Panc1 (cell line): Measurements from ENCODE around the gene OR5A2. TPM values are rescaled to one million over a fixed set of nuclear protein-coding genes. Genes with fewer than 3 reads are reported as not detected.

Experiments used
- ATAC-seq: fragments of 200-7000 bp; cut with Tn5 transposase; 2 replicates; pipeline ENCODE4 v1.9.1; 2020; ENCODE audit warnings: mild to moderate bottlenecking, moderate library complexity
- BruUV-seq: library from RNA; stranded (reverse); fragments of 400-500 nt; replicated peaks from 2 replicates; lab custom pipeline; 2021; lab: Mats Ljungman, UMichigan
- CTCF ChIA-PET: fragments of 300-600 bp; sonication (Branson Sonifier 250); formaldehyde crosslinking; loops from one replicate; lab custom pipeline; 2022; ENCODE audit warnings: antibody characterized with exemption; lab: Charles Lee
- POLR2A ChIA-PET: fragments of 300-600 bp; sonication (Branson Sonifier 250); formaldehyde crosslinking; loops from one replicate; lab custom pipeline; 2022; ENCODE audit warnings: antibody characterized with exemption; lab: Charles Lee
- DNase-seq: peaks from one replicate; pipeline ENCODE4 v3.0.0-alpha.2; 2010; ENCODE audit warnings: low read depth, low spot score
- H3K27ac ChIP-seq: 2 replicates; pipeline ENCODE4 v1.5.1; 2011; ENCODE audit warnings: mild to moderate bottlenecking, low read length, inconsistent platforms
- H3K27me3 ChIP-seq: fragments of 200-500 bp; sonication (Bioruptor generic); 2 replicates; pipeline ENCODE4 v1.6.0; 2014; ENCODE audit warnings: low read length, inconsistent platforms; ENCODE audit not compliant: control insufficient read depth, insufficient read depth
- H3K36me3 ChIP-seq: fragments of 200-500 bp; sonication (Bioruptor generic); 2 replicates; pipeline ENCODE4 v1.5.1; 2014; ENCODE audit warnings: inconsistent platforms, mild to moderate bottlenecking, low read length, moderate library complexity; ENCODE audit not compliant: control insufficient read depth, insufficient read depth
- H3K4me1 ChIP-seq: 2 replicates; pipeline ENCODE4 v1.5.1; 2011; ENCODE audit warnings: inconsistent platforms, mild to moderate bottlenecking, low read length, moderate library complexity; ENCODE audit not compliant: control insufficient read depth, insufficient read depth
- H3K4me3 ChIP-seq, 2 experiments: 2 replicates each; pipeline ENCODE4 v1.5.1; 2011 to 2012; ENCODE audit warnings: low read depth in 2 of 2, low read length in 2 of 2, mild to moderate bottlenecking in 2 of 2, inconsistent platforms in 1 of 2, moderate library complexity in 1 of 2
- H3K9me3 ChIP-seq: fragments of 200-500 bp; sonication (Bioruptor generic); 2 replicates; pipeline ENCODE4 v1.5.1; 2014; ENCODE audit warnings: low read depth, mild to moderate bottlenecking, inconsistent platforms, low read length, moderate library complexity; ENCODE audit not compliant: control insufficient read depth, insufficient read depth
- POLR2AphosphoS5 ChIP-seq: IDR thresholded peaks from 2 replicates; pipeline ENCODE4 v1.6.1; 2012; ENCODE audit warnings: mild to moderate bottlenecking, low read depth, low read length, moderate library complexity
- REST ChIP-seq, 2 experiments: IDR thresholded peaks; 2 replicates each; pipeline ENCODE4 v1.6.1; 2011 to 2012; ENCODE audit warnings: low read depth in 2 of 2, control low read depth in 1 of 2, low read length in 1 of 2, mild to moderate bottlenecking in 1 of 2, moderate library complexity in 1 of 2; ENCODE audit not compliant: insufficient read depth in 1 of 2
- SIN3A ChIP-seq: IDR thresholded peaks from 2 replicates; pipeline ENCODE4 v1.6.1; 2012; ENCODE audit warnings: low read depth, mild to moderate bottlenecking, low read length, moderate library complexity, borderline replicate concordance; ENCODE audit not compliant: insufficient read depth
- TCF7L2 ChIP-seq: IDR thresholded peaks from 2 replicates; pipeline ENCODE4 v1.6.1; 2011; ENCODE audit warnings: mild to moderate bottlenecking, low read depth, low read length, inconsistent platforms
- in situ Hi-C: cut with HindIII; loops from 2 replicates; pipeline ENCODE4 v1.10.0; 2016; ENCODE audit warnings: low sequenced_read_pairs, low pct_unique_long_range_greater_than_20kb
- intact Hi-C: fragments of 100-400 bp; cut with micrococcal nuclease; formaldehyde crosslinking; loops from one replicate; pipeline ENCODE4 v1.10.0; 2022; ENCODE audit not compliant: unreplicated experiment
- total RNA-seq: library from RNA; stranded (reverse); gene quantifications from one replicate; pipeline ENCODE4 v1.2.1, GENCODE V29; 2021; ENCODE audit not compliant: unreplicated experiment
- TF ChIP-seq, protein P1 (sequence below): fragments of 450-650 bp; IDR thresholded peaks from 2 replicates; pipeline ENCODE4 v1.5.1; 2017; ENCODE audit warnings: mild to moderate bottlenecking

Gene OR5A2
- total RNA-seq, 1 experiment from 2014 or later = not detected

DNA sequence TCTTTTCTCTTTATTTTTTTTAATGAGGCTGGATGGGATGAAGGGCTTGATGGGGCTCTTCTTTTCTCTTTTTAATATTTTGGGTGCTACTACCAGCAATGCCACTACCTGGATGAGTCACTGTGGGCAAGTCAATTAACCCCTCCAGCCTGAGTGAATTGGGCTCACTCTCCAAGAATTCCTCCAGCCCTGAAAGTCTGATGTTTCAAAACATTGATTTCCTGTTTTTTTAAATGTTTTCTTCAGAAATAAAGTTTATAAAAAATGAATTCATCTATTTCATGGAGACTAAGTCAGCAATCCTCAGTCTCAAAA lies 812 bp upstream of the OR5A2 start:
- no peaks in the 10 kb centered on the region for H3K4me1 ChIP-seq
- no peak for DNase-seq
- peaks cover 6% of the 10 kb centered on the region; the same call in 1 of the 2 replicates for H3K27me3 ChIP-seq
- ChIA-PET CTCF (no interaction called here), POLR2A (no interaction called here)
- no peaks in the 10 kb centered on the region for H3K9me3 ChIP-seq
- no peak for TF ChIP-seq SIN3A
- no peak for TF ChIP-seq POLR2AphosphoS5
- TF ChIP-seq TCF7L2 = no peak
- TF ChIP-seq, protein P1, sequence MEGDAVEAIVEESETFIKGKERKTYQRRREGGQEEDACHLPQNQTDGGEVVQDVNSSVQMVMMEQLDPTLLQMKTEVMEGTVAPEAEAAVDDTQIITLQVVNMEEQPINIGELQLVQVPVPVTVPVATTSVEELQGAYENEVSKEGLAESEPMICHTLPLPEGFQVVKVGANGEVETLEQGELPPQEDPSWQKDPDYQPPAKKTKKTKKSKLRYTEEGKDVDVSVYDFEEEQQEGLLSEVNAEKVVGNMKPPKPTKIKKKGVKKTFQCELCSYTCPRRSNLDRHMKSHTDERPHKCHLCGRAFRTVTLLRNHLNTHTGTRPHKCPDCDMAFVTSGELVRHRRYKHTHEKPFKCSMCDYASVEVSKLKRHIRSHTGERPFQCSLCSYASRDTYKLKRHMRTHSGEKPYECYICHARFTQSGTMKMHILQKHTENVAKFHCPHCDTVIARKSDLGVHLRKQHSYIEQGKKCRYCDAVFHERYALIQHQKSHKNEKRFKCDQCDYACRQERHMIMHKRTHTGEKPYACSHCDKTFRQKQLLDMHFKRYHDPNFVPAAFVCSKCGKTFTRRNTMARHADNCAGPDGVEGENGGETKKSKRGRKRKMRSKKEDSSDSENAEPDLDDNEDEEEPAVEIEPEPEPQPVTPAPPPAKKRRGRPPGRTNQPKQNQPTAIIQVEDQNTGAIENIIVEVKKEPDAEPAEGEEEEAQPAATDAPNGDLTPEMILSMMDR = no peak
- no peak for TF ChIP-seq REST (IDR thresholded peaks at IDR 0.05; ENCODE audit: insufficient read depth in 1 of 2, low read depth in 2 of 2, low read length in 1 of 2)
- no peak overlapping the region for H3K27ac ChIP-seq
- no peak overlapping the region for H3K4me3 ChIP-seq
- BruUV-seq = no TSS peak
- intact Hi-C loops (loop anchor here (10.0 kb wide), 1 partner anchor 162 kb away; no protein-coding TSS in a partner anchor), in situ Hi-C loops (no loop called here)
- no peak for ATAC-seq
- H3K36me3 ChIP-seq = no peaks in the 10 kb centered on the region

DNA sequence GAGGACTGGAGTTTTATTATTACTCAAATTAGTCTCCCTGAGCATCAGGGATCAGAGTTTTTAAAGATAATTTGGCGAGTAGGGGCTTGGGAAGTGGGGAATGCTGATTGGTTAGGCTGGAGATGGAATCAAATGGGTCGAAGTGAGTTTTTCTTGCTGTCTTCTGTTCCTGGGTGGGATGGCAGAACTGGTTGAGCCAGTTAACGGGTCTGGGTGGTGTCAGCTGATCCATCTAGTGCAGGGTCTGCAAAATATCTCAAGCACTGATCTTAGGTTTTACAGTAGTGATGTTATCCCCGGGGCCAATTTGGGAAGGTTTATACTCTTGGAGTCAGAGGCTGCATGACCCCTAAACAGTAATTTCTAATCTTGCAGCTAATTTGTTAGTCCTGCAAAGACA lies 1.1 kb downstream of the OR5A2 start:
- intact Hi-C loops (loop anchor here (10.0 kb wide), 1 partner anchor 160 kb away; no protein-coding TSS in a partner anchor), in situ Hi-C loops (no loop called here)
- ChIA-PET CTCF (no interaction called here), POLR2A (no interaction called here)
- Histone ChIP-seq H3K4me1 (no peaks in the 10 kb centered on the region), H3K9me3 (no peaks in the 10 kb centered on the region), H3K36me3 (no peaks in the 10 kb centered on the region), H3K4me3 (no peak overlapping the region), H3K27me3 (0 out of 2 replicates have a peak, but pooled peaks cover 3% of the 10 kb centered on the region), H3K27ac (no peak overlapping the region)
- BruUV-seq = no TSS peak
- no peak for DNase-seq
- no peak for TF ChIP-seq TCF7L2
- TF ChIP-seq, protein P1 = no peak
- no peak for TF ChIP-seq POLR2AphosphoS5
- no peak for ATAC-seq
